HCEC 1CT (cell line): ENCODE results near the gene APIP.
A peak's percentile ranks its signal among the peaks of the same experiment; 100 is the strongest.

Source experiments
- DNase-seq: peaks from one replicate; pipeline ENCODE4 v3.0.0-alpha.2; 2017

The APIP gene

GRCh38 chr11:34877375-34877975 is 38.7 kb downstream of the APIP start:
- DNase-seq, result no peak

- DNase-seq, result no peak
These were observed 42.0 kb downstream of the APIP start for GRCh38 chr11:34874202-34874601.

GRCh38 chr11:34870548-34871196 is 45.5 kb downstream of the APIP start:
- no peak for DNase-seq

- DNase-seq, result no peak
These were observed 46.8 kb downstream of the APIP start for GRCh38 chr11:34869425-34869824.

- peak; percentile 5 for DNase-seq
These were observed 49.8 kb downstream of the APIP start for GRCh38 chr11:34866375-34866774.

GRCh38 chr11:34865261-34865660 is 50.9 kb downstream of the APIP start:
- DNase-seq, result no peak

- DNase-seq, result no peak
These were observed 51.8 kb downstream of the APIP start for GRCh38 chr11:34864424-34864823.

- no peak for DNase-seq
These were observed 53.1 kb downstream of the APIP start for GRCh38 chr11:34863048-34863447.

- no peak for DNase-seq
These were observed 55.7 kb downstream of the APIP start for GRCh38 chr11:34860518-34860917.

- no peak for DNase-seq
These were observed 56.1 kb downstream of the APIP start for GRCh38 chr11:34860034-34860433.

- no peak for DNase-seq
These were observed 56.7 kb downstream of the APIP start for GRCh38 chr11:34859496-34859895.

GRCh38 chr11:34857463-34857862 is 58.7 kb downstream of the APIP start:
- DNase-seq, result no peak

- DNase-seq, result no peak
These were observed 59.9 kb downstream of the APIP start for GRCh38 chr11:34856251-34856650.

- DNase-seq, result no peak
These were observed 60.5 kb downstream of the APIP start for GRCh38 chr11:34855754-34856095.

- no peak for DNase-seq
These were observed 61.0 kb downstream of the APIP start for GRCh38 chr11:34855021-34855753.

GRCh38 chr11:34851916-34852315 is 64.3 kb downstream of the APIP start:
- DNase-seq, result no peak

- no peak for DNase-seq
These were observed 65.8 kb downstream of the APIP start for GRCh38 chr11:34850334-34850733.

GRCh38 chr11:34846467-34846866 is 69.7 kb downstream of the APIP start:
- DNase-seq, result no peak

GRCh38 chr11:34844463-34845112 is 71.6 kb downstream of the APIP start:
- no peak for DNase-seq

GRCh38 chr11:34843271-34843670 is 72.9 kb downstream of the APIP start:
- no peak for DNase-seq

- DNase-seq, result peak; percentile 45
These were observed 75.3 kb downstream of the APIP start for GRCh38 chr11:34840736-34841386.

- DNase-seq, result no peak
These were observed 76.2 kb downstream of the APIP start for GRCh38 chr11:34839969-34840368.
